Measurements from ENCODE around the gene LRRC41.
"Not testable (repeated sequence)": the region's sequence is repeated elsewhere in the genome, so short reads cannot be mapped to it uniquely, and the experiment has no call there.

- not testable (repeated sequence) for TF ChIP-seq CTCF (IDR thresholded peaks at IDR 0.05; ENCODE audit: low read length); EZH2 (optimal IDR thresholded peaks at IDR 0.05; ENCODE audit: low read depth, low read length)
Measured at GRCh38 chr1:46246136-46246535, 57.3 kb downstream of the LRRC41 start.
